Measurements from ENCODE around the gene DDX24.

Gene DDX24

DNA sequence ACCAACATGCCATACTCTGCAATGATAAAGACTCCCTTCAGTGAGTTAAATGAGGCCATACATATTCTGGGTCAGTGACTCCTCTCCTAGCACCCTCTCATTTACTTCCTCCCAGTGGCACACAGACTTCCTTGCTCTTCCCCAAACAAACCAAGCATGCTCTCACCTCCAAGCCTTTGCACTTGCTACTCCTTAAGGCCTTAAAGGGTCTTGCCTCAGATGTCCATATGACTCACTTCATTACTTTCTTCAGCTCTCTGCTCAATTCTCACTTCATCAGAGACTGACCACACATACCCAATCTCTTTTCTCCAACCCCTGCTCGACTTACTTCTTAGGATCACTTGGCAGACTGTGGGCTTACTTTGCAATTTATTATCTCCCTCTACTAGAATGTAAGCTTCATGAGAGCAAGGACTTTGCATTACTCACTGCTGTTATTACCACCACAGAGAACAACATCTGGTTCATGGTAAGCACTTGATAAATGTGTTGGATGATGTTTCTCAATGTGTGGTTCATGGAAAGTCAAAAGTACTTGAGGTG, 22.8 kb downstream of the DDX24 start:
- no peak for TF ChIP-seq CTCF (IDR thresholded peaks at IDR 0.05)

DNA sequence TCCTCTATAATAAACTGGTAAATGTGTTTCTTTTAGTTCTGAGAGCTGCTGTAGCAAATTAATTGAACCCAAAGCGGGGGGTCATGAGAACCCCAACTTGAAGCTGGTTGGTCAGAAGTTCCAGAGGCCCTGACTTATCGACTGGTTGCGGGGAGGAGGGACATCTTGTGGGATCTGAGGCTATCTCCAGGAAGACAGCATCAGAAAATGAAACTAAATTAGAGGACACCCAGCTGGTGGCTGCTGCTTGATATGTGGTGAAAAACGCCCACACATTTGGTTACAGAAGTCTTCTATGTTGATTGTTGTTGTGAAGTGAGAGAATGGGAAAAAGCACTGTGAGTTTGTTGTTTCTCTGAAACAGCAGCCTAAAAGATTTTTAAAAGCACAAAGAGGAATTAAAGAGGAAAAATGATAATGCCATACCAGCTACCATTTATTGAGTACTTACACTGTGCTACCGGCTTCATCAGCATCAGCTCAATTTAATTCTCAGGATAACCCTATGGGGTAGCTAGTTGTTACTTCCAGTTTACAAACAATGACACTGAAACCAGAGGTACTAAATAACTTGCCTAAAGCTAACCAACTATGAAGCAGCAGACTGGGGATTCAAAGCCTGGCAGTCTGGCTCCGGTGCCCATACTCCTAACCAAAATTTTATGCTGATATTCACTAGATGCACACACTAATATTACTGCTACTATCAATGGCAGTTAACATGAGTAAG, 24.3 kb downstream of the DDX24 start:
- TF ChIP-seq CTCF (IDR thresholded peaks at IDR 0.05) = no peak

GRCh38 chr14:94054936-94055335, 26.1 kb downstream of the DDX24 start:
- TF ChIP-seq CTCF (IDR thresholded peaks at IDR 0.05) = no peak

GRCh38 chr14:94054401-94054800, 26.6 kb downstream of the DDX24 start:
- no peak for TF ChIP-seq CTCF (IDR thresholded peaks at IDR 0.05)

DNA sequence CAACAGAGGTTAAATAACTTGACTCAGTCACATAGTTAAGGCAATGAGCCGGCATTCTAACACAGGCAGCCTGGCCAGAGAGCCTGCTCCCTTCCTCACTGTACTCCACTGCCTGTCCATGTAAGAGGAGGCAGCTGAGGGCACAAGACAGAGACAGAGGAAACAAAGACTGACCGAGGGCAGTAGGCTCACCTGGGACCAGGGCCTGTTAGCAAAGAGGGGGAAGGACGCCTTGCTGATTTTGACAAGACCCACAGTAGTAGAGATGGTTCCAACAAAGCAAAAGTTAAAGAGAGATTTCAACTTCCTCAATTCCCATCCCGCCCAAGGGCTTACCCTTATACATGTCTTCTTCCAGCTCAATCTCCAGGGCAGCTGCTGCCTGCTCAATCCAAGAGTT, 28.3 kb downstream of the DDX24 start:
- no peak for TF ChIP-seq CTCF (IDR thresholded peaks at IDR 0.05)

GRCh38 chr14:94052199-94052598, 28.8 kb downstream of the DDX24 start:
- no peak for TF ChIP-seq CTCF (IDR thresholded peaks at IDR 0.05)

- TF ChIP-seq CTCF (IDR thresholded peaks at IDR 0.05) = no peak
Measured at GRCh38 chr14:94051779-94052178, 29.2 kb downstream of the DDX24 start.

Measured in LNCAP (cell line).